ENCODE data around the gene ITFG2.

- TF ChIP-seq EGR1 (IDR thresholded peaks at IDR 0.05; ENCODE audit: borderline replicate concordance in 1 of 2, low read depth in 2 of 2, low read length in 2 of 2) (no peak), POLR2A (IDR thresholded peaks at IDR 0.05; ENCODE audit: low read depth, low read length) (no peak), CEBPB (IDR thresholded peaks at IDR 0.05; ENCODE audit: borderline replicate concordance in 1 of 2, low read depth in 2 of 2, low read length in 2 of 2) (no peak), RFX5 (IDR thresholded peaks at IDR 0.05; ENCODE audit: low read depth, low read length) (no peak), MAX (IDR thresholded peaks at IDR 0.05; ENCODE audit: low read depth, low read length) (no peak), CTCF (IDR thresholded peaks at IDR 0.05 in 2 of 3, conservative IDR thresholded peaks at IDR 0.05 in 1 of 3; ENCODE audit: control insufficient read depth in 2 of 3, extremely low read depth in 1 of 3, insufficient read depth in 1 of 3, low read depth in 3 of 3, low read length in 3 of 3) (no peak), CBX5 (IDR thresholded peaks at IDR 0.05; ENCODE audit: low read depth) (no peak), EZH2 (IDR thresholded peaks at IDR 0.05; ENCODE audit: borderline replicate concordance, control insufficient read depth, low read depth, low read length) (no peak), JUNB (IDR thresholded peaks at IDR 0.05) (no peak), ATF2 (IDR thresholded peaks at IDR 0.05; ENCODE audit: low read length) (no peak), TCF12 (IDR thresholded peaks at IDR 0.05; ENCODE audit: low read depth, low read length) (no peak), SMC3 (IDR thresholded peaks at IDR 0.05; ENCODE audit: borderline replicate concordance, low read length) (no peak)
Observed at GRCh38 chr12:2823483-2823882, 11.0 kb downstream of the ITFG2 start.

Data from GM12878 (cell line).